ENCODE results near the gene LEMD1.
"Not testable (repeated sequence)": the region's sequence is repeated elsewhere in the genome, so short reads cannot be mapped to it uniquely, and the experiment has no call there.

Gene LEMD1

DNA sequence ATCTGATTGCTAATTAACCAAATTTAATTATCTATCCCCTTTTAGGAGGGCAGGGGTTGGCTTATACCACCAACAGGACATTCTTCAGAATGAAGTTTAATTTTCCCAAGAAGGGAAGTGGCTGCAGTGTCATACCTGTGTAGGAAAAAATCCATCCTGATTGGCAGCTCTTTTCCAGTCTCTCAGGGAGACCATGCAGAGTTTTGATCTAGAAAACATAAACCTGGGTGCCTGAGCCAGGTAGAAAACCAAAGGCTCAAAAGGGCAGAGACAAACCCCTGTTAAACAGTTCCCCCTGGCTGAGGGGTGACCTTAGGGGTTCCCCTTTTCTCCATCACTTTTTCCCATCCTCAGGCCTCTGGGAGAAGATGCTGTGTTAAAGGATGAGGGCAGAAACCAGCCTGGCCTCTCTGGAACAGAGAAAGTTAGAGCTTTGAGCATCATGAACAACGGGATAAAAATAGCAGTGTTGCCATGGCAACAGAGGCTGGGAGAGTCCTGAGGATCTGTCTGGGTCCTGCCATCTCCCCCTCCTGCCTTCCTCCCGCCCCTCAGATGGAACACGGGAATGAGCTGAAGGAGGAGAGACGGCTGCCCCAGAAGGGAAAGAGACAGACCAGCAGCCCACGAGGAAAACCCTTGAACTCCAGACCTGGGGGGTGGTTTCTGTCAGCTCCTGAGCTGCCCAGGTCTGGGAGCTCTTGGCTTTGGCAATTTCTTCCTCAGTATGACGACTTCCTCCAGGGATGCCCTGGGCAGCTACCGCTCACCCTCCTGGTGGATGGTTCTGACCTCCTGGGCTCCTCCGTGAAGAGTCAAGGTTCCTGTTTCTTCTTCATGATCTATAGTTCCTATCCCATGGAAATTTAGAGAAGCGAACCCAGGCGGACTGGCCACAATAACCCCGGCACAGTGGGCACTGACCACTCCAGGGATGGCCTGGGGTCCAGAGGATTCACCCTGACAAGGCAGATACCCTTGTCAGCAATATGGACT is 14.0 kb upstream of the LEMD1 start:
- no peak for DNase-seq
- in situ Hi-C loops (cut with HindIII; ENCODE audit: low pct_ligation_motif_present, low pct_unique_long_range_greater_than_20kb, low sequenced_read_pairs) = no loop called here

DNA sequence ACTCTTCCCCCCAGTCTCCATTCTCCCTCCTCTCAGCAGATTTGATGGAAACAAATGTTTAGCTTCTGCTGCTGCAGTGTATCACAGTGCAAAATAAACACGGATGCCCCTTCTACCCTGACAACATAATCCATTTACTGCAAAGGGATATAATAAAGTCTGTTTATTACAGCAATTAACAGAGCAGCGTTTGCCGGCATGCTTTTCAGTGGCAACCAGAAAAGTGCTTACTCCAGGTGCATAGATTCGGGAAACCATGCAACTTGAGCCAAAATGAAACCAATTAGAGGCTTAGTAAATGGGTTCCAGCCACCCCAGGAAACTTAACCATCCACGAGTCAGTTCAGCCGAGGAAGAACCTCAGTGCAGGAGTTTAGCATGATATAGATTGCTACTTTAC is 12.9 kb upstream of the LEMD1 start:
- in situ Hi-C loops (cut with HindIII; ENCODE audit: low pct_ligation_motif_present, low pct_unique_long_range_greater_than_20kb, low sequenced_read_pairs) = no loop called here
- no peak for DNase-seq

DNA sequence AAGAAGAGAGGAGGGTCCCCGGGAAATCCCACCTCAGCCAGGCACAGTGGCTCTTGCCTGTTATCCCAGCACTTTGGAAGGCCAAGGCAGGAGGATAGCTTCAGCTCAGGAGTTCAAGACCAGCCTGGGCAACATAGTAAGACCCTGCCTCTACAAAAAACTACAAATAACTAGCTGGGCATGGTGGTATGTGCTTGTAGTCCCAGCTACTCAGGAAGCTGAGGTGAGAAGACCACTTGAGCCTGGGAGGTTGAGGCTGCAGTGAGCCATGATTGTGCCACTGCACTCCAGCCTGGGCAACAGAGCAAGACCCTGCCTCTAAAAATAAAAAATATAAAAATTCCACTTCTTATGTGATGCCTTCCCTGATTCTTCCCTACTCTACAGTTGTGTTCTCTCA is 10.8 kb upstream of the LEMD1 start:
- in situ Hi-C loops (cut with HindIII; ENCODE audit: low pct_ligation_motif_present, low pct_unique_long_range_greater_than_20kb, low sequenced_read_pairs); DNase-seq: not testable (repeated sequence)

DNA sequence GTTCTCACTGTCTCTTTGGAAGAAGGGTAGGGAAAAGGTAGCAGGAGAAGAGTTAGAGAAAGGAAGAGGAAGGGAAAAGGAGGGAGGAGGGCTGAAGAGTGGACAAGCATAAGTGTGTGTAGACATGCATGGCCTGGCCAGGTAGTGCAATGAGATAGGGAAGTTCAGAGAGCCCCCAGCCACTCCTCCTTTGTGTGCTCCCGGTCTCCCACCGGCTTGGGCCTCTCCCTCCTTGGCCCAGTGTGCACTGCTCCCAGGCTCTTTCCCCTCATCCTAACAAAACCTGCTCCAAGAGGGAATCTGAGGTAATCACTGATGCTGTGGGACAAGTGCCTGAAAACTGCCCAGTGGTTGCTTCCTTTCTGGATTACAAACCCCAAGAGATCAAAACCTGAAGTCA is 10.3 kb upstream of the LEMD1 start:
- in situ Hi-C loops (cut with HindIII; ENCODE audit: low pct_ligation_motif_present, low pct_unique_long_range_greater_than_20kb, low sequenced_read_pairs) = no loop called here
- no peak for DNase-seq

DNA sequence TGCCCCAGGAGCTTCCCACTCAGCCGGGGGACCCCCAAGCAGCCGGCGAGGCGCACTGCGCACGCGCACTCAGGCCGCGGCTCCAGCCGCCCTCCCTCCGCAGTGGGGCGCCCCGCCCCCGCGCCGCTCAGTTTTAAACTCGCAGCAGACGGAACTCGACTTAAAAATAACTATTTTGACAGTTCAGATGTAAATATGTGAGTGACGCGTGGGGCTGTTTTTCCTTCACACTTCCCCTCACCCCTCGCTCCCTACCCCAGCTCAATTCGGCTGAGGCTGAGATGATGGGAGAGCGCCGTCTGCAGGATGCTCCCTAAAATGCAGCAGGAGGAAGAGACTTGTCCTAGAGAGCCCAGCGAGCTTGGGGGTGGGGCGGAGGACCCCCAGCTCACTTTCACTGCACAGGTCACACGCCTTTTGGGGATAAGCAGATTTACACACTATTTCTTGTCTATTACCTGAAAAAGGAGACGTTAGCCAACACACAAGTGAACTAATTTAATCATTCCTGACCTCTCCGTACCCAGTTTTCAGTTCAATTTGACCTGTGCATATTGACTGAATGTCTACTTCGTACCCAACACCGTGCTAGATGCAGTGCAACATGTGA is 8.9 kb upstream of the LEMD1 start:
- in situ Hi-C loops (cut with HindIII; ENCODE audit: low pct_ligation_motif_present, low pct_unique_long_range_greater_than_20kb, low sequenced_read_pairs) = no loop called here
- DNase-seq = peak; percentile 66

DNA sequence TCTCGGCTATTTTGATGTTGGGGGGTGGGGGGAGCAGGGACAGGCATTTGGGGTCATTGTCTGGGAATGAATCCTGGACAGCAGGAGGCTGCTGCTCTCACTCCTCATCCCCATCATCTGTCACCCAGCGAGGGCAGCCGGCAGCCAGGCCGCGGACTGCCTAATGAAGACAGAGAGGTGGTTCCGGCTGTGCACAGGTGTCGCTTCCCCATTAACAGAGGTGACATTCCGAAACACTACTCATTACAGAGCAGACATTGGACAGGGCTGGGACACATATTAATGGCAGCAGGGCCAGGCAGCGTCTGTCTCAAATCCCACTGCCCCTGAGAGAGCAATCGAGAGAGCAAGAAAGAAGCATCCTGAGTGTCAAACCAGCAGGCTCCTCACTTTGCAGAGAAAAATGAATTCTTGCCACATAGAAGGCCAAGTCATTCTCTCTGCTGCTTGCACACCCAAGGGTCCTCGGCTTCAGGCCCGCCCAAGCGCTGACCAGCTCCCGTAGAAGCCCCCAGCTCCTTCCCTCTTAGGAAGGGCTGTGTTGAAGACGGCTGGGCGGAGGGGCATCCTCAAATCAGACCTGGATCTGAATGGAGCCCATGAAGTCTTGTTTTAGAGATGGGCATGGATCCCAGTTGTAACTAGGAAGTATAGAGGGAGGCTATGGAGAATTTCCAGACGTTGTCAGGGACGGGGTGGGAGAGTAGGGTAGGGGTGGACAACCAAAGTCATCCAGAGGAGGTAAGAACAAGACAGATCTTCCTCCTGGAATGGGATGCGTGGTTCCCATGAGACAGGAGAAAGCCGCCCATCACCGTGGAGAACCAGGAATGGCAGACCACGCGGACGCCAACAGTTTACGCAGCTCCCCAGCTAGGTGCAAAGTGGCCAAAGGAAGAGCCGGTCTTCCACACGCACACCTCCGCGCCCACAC is 8.2 kb upstream of the LEMD1 start:
- DNase-seq = no peak
- in situ Hi-C loops (cut with HindIII; ENCODE audit: low pct_ligation_motif_present, low pct_unique_long_range_greater_than_20kb, low sequenced_read_pairs) = no loop called here

DNA sequence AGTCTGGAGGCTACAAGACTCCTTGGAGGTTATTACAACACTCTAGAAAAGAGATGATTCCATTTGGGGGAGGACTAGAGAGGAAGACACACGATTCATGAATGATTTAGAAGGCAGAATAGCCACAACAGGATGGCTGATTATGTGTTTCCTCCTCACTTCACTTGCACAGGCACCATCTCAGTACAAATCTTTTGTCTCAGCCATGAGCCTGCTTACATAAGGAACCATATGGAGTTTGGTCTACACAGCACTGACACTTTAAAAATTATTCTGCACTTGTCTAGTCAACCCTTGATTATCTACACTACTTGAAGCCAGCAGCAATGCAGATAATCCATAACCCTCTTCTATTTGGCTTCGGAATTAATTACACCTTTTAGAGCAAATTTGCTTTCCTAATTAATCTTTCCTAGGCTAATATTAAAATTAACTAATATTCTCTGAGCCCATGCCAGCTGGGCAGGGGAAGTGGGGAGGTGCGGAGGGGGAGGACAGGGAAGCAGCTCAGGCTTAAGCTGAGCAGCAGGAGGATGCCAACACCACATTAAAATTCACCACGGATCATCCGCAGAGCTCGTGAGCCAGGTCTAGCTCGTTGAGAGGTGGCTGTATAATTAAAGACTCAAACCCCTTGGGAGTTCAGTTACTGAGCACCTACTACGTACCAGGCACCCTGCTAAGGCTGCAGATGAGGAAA is 3.2 kb upstream of the LEMD1 start:
- in situ Hi-C loops (cut with HindIII; ENCODE audit: low pct_ligation_motif_present, low pct_unique_long_range_greater_than_20kb, low sequenced_read_pairs) = no loop called here
- no peak for DNase-seq

DNA sequence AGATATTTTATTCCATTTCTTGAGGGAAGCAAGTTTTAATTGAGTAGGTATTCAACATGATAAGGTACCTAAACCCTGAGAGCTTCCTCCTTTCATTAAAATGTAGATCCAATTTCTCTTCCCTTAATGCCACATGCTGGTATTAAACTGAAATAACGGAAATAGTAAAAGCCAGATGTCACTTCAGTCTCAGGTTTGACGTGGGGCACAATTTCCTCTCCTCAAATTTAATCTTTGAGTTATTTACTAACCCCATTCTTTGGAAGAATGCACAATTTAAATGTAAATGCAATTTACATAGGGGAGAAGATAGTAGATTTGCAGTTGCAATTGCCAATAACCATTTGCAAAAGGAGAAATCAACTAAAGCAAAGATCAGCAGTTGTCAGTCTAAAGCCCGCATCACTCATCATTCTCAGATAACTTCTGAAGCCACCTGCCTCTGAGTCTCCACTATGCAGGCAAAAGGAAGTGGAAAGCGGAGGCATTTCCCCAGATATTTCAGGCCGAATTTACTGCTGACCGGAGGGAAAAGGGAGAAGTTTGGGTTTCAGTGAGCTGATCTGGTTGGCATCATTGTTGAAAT is 2.1 kb upstream of the LEMD1 start:
- DNase-seq = no peak
- in situ Hi-C loops (cut with HindIII; ENCODE audit: low pct_ligation_motif_present, low pct_unique_long_range_greater_than_20kb, low sequenced_read_pairs) = no loop called here

DNA sequence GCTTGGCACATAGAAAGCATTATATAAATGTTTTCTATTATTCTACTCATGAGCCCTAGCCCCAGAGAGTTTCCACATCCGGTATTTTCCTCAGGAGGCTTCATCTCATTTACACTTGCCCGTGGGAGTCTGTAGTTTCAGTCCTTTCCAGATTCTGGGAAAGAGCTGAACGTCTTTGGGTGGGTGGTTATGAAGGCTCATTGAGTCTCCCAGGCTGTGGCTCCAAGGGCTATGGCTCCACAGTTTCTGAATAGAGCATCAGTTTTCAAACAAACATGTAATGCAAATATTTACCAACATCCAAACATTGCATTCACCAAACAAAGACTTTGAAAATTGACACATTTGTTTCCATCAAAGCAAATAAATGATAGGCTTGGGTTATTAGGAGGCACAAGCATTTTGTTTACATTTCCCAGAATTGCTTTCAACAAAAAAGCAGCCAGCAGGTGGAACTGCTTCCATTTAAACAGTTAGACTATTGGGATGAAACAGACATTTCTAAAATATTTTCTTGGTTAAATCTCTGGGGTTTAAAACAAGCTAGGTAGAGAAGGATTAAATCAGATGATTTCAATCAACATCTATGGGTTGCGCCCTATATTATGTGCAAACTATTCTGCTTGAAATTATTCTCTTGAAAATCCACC is 1.3 kb upstream of the LEMD1 start:
- DNase-seq = no peak
- in situ Hi-C loops (cut with HindIII; ENCODE audit: low pct_ligation_motif_present, low pct_unique_long_range_greater_than_20kb, low sequenced_read_pairs) = no loop called here

DNA sequence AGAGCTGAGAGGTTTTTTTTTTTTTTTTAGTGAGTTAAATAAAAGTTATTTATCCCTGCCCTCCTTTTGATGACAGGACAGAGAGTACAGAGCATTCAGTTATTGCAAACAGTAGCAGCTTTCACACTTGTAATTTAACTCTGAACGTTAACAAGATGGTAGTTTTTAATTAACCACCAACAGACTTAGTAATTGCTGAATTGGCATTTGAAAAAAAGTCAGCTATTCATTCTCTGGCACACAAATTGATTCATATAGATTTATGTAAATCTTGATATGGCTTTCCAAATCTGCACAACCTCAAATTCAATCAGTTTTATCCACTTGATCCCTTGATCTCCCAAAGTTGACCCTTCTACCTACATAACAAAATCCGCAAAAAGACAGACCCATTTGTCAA is 918 bp downstream of the LEMD1 start:
- in situ Hi-C loops (cut with HindIII; ENCODE audit: low pct_ligation_motif_present, low pct_unique_long_range_greater_than_20kb, low sequenced_read_pairs) = no loop called here
- no peak for DNase-seq

DNA sequence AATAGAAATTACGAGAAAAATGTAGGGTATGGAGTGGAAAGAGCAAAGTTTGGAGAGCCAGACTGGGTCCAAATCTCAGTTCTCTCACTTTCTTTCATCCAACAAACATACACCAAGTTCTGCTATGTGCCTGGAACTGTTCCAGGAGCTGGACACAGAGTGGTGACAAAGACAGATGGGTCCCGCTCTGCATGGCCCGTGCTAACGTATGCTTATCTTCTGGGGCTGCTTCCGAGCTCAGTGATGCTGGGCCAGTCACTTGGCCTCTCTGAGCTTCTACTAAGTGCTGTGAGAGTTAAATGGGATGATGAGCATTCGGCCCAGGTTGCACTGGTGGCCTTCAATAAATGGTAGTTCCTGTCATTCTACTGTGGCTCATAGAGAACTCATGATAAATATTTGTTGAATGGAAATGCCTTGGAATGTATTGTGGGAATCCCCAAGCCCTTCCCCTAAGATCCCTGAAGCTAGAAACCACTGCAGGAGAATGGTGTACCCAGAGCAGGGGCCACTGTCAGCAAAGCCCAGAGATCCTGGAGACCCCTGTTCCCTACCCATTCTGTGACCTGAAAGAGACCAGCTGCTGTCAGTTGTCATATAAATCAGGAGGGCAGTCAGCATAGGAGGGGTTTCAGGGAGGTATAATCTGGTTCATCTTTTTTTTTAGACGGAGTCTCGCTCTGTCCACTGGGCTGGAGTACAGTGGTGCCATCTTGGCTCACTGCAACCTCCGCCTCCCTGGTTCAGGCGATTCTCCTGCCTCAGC is 3.8 kb downstream of the LEMD1 start:
- no peak for DNase-seq
- in situ Hi-C loops (cut with HindIII; ENCODE audit: low pct_ligation_motif_present, low pct_unique_long_range_greater_than_20kb, low sequenced_read_pairs) = no loop called here

DNA sequence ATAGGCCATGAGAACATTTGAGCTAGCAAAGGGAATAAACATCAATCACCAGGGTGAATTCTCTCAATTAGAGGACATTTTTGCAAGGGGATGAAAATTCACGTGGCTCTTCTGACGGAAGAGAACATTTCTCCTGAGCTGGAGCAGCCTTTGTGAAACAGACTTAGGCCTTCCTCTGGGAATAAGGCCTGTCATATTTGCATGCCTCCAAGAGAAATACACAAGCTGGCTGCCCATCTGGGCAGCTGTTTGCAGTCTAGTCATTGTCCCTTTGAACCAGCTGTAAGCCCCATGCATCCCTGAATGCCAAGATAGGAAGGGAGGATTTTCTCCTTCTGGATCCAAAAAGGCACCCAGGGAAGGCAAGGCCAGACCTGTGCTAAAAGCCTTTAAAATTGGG is 5.5 kb downstream of the LEMD1 start:
- in situ Hi-C loops (cut with HindIII; ENCODE audit: low pct_ligation_motif_present, low pct_unique_long_range_greater_than_20kb, low sequenced_read_pairs) = no loop called here
- DNase-seq = no peak

DNA sequence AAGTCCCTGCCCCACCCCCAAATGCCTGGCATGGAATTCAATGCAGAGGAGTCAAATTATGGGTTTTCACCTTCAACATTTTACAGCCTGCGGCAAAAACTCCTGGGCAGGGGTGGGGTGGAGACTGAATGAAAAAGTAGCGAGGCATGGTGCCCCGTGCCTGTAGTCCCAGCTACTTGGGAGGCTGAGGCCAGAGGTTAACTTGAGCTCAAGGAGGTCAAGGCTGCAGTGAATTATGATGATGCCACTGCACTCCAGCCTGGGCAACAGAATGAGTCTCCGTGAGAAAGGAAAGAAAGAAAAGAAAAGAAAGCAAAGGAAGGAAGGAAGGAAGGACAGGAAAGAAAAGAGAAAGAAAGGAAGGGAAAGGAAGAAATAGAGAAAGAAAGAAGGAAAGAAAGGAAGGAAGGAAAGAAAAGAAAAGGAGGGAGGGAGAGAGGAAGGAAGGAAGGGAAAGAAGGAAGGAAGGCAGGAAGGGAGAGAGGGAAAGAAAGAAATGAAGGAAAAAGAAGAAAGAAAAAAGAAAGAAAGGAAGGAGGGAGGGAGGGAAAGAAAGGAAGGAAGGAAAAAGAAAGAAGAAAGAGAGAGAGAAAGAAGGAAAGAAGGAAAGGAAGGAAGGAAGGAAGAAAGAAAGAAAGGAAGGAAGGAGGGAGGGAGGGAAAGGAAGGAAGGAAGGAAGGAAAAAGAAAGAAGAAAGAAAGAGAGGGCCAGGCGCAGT is 11.1 kb downstream of the LEMD1 start:
- in situ Hi-C loops (cut with HindIII; ENCODE audit: low pct_ligation_motif_present, low pct_unique_long_range_greater_than_20kb, low sequenced_read_pairs) = no loop called here
- no peak for DNase-seq

DNA sequence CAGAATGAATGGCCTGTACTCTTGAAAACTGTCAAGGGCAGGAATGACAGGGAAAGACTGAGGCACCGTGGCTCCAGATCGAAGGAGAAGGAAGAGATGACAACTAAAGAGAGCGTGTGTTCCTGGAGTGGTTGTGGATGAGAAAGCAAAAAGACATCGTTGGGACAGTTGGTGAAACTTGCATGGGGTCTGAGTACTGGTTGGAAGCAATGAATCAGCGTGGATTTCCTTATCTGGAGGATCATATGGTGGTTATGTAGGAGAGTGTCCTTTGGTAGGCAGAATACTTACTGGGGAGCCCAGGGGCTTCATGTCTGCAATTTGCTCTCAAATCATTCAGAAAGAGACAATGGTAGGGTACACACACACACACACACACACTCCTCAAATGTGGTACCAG is 13.9 kb downstream of the LEMD1 start:
- DNase-seq = no peak
- in situ Hi-C loops (cut with HindIII; ENCODE audit: low pct_ligation_motif_present, low pct_unique_long_range_greater_than_20kb, low sequenced_read_pairs) = no loop called here

DNA sequence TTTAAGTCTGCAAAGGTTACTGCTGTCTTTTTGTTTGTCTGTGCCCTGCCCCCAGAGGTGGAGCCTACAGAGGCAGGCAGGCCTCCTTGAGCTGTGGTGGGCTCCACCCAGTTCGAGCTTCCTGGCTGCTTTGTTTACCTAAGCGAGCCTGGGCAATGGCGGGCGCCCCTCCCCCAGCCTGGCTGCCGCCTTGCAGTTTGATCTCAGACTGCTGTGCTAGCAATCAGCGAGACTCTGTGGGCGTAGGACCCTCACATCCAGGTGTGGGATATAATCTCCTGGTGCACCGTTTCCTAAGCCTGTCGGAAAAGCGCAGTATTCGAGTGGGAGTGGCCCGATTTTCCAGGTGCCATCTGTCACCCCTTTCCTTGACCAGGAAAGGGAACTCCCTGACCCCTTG is 15.6 kb downstream of the LEMD1 start:
- DNase-seq; in situ Hi-C loops (cut with HindIII; ENCODE audit: low pct_ligation_motif_present, low pct_unique_long_range_greater_than_20kb, low sequenced_read_pairs): not testable (repeated sequence)

DNA sequence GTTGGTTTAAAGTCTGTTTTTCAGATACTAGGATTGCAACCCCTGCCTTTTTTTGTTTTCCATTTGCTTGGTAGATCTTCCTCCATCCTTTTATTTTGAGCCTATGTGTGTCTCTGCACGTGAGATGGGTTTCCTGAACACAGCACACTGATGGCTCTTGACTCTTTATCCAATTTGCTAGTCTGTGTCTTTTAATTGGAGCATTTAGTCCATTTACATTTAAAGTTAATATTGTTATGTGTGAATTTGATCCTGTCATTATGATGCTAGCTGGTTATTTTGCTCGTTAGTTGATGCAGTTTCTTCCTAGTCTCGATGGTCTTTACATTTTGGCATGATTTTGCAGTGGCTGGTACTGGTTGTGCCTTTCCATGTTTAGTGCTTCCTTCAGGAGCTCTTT is 17.4 kb downstream of the LEMD1 start:
- DNase-seq; in situ Hi-C loops (cut with HindIII; ENCODE audit: low pct_ligation_motif_present, low pct_unique_long_range_greater_than_20kb, low sequenced_read_pairs): not testable (repeated sequence)

Measured in ACHN (cell line).